ENCODE measurements around the gene PRPF4. TPM values are rescaled to one million over a fixed set of nuclear protein-coding genes. Genes with fewer than 3 reads are reported as not detected.

Gene PRPF4
- total and polyA plus RNA-seq, 9 of the 15 experiments (the other 6 are each of a cell fraction or from before 2014, with no cell fraction given), result 25.8 to 66.0 (median 39.8) TPM

GRCh38 chr9:113340011-113340699 lies 64.7 kb downstream of the PRPF4 start, which contains the start of gene WDR31 (continued):
- 0 out of 2 replicates have a peak, but pooled peaks have one; percentile 49 for TF ChIP-seq ZHX1 (conservative IDR thresholded peaks at IDR 0.05; ENCODE audit: low read length)
- peak; percentile 28; the same call in 1 of the 2 replicates for TF ChIP-seq ZNF239 (CRISPR knock-in tag; IDR thresholded peaks at IDR 0.05)
- TF ChIP-seq MTA3 (IDR thresholded peaks at IDR 0.05; ENCODE audit: borderline replicate concordance), result peak; percentile 73
- peak; percentile 81; the same call in 1 of the 2 replicates for TF ChIP-seq ZKSCAN1 (IDR thresholded peaks at IDR 0.05; ENCODE audit: low read depth, low read length)
- peak; percentile 92 for TF ChIP-seq GABPA (tag; conservative IDR thresholded peaks at IDR 0.05; ENCODE audit: low read depth)
- no peak for TF ChIP-seq ZNF583 (CRISPR knock-in tag; IDR thresholded peaks at IDR 0.05)
- TF ChIP-seq NCOA6 (IDR thresholded peaks at IDR 0.05), result no peak
- no peak for TF ChIP-seq MAFK (IDR thresholded peaks at IDR 0.05; ENCODE audit: low read length)
- no peak for TF ChIP-seq ZNF134 (CRISPR knock-in tag; conservative IDR thresholded peaks at IDR 0.05)
- TF ChIP-seq EHMT2 (IDR thresholded peaks at IDR 0.05), result no peak; the same call in 1 of the 2 replicates
- TF ChIP-seq RBM25 (IDR thresholded peaks at IDR 0.05; ENCODE audit: low read depth, low read length, severe bottlenecking), result no peak
- peak; percentile 74; the same call in 1 of the 2 replicates for TF ChIP-seq ETS1 (conservative IDR thresholded peaks at IDR 0.05; ENCODE audit: control insufficient read depth, low read depth, low read length)
- TF ChIP-seq NFYB (IDR thresholded peaks at IDR 0.05; ENCODE audit: extremely low read depth, insufficient read length), result no peak
- peak; percentile 85 for TF ChIP-seq HCFC1 (IDR thresholded peaks at IDR 0.05; ENCODE audit: low read depth, low read length)
- TF ChIP-seq KLF1 (tag; IDR thresholded peaks at IDR 0.05), result no peak
- peak; percentile 97 for TF ChIP-seq NCOA1 (IDR thresholded peaks at IDR 0.05; ENCODE audit: low read depth)
- peak; percentile 56 for TF ChIP-seq PRDM10 (IDR thresholded peaks at IDR 0.05; ENCODE audit: partially characterized antibody)
- no peak for TF ChIP-seq NR2C1 (IDR thresholded peaks at IDR 0.05)
- TF ChIP-seq NR2C1 (tag; IDR thresholded peaks at IDR 0.05), result 0 out of 2 replicates have a peak, but pooled peaks have one; percentile 42
- TF ChIP-seq SMAD3 (CRISPR knock-in tag; conservative IDR thresholded peaks at IDR 0.05), result no peak; the same call in 1 of the 2 replicates
- TF ChIP-seq HMBOX1 (IDR thresholded peaks at IDR 0.05), result no peak
- TF ChIP-seq SREBF2 (CRISPR knock-in tag; IDR thresholded peaks at IDR 0.05), result peak; percentile 65; the same call in 1 of the 2 replicates

Data from K562 (cell line).